Astrocyte (in vitro differentiated cells and primary cell): ENCODE data around the gene EOLA1.

Experiments used
- CTCF ChIP-seq: IDR thresholded peaks from 2 replicates; pipeline ENCODE4 v1.5.1; 2011; ENCODE audit warnings: low read depth, mild to moderate bottlenecking, inconsistent platforms, low read length, moderate library complexity; ENCODE audit not compliant: insufficient read depth
- EZH2 ChIP-seq: IDR thresholded peaks from 2 replicates; pipeline ENCODE4 v1.6.1; 2012; ENCODE audit warnings: mild to moderate bottlenecking, low read length, inconsistent platforms; ENCODE audit not compliant: insufficient read depth

GRCh38 chrX:149506349-149506748 lies 34.5 kb upstream of the EOLA1 start:
- no peak for TF ChIP-seq CTCF
- no peak for TF ChIP-seq EZH2
